K562 (cell line): ENCODE data around the gene CACNA1I. TPM values are rescaled to one million over a fixed set of nuclear protein-coding genes. Genes with fewer than 3 reads are reported as not detected.

Source experiments
- ATAC-seq: fragments of 200-7000 bp; cut with Tn5 transposase; 3 replicates; pipeline ENCODE4 v1.9.1; 2020; ENCODE audit warnings: moderate library complexity
- BruUV-seq: library from RNA; stranded (reverse); fragments of 400-500 nt; replicated peaks from 2 replicates; lab custom pipeline; 2021; lab: Mats Ljungman, UMichigan
- CTCF ChIA-PET: fragments of 300-600 bp; formaldehyde crosslinking; extraction: SDS; loops from one replicate; lab custom pipeline; 2021; ENCODE audit warnings: low intra/inter-chr PET ratio; lab: Yijun Ruan, JAX
- POLR2A ChIA-PET: fragments of 300-600, 350-650 bp; sonication (Branson Sonifier 250); formaldehyde crosslinking; extraction: SDS; loops from one replicate; lab custom pipeline; 2021; ENCODE audit warnings: antibody characterized with exemption, inconsistent platforms; lab: Yijun Ruan, JAX
- DNase-seq, 4 experiments: peaks; one replicate each; pipeline versions ENCODE4 v3.0.0 to v3.0.0-alpha.2; 2011 to 2018; ENCODE audit warnings: low spot score in 3 of 4, mixed read lengths in 3 of 4; ENCODE audit errors: extremely low read depth in 1 of 4
- FAIRE-seq: peaks from 2 replicates; lab custom pipeline; 2011; peaks lifted over from hg19 to GRCh38; lab: Jason Lieb, UNC
- H2AFZ ChIP-seq: 2 replicates; pipeline ENCODE4 v1.6.0; 2011; ENCODE audit warnings: low read depth, low read length, control low read depth, inconsistent platforms
- H3K27ac ChIP-seq: fragments of 200-600 bp; 3 replicates; pipeline ENCODE4 v1.8.0; 2011; ENCODE audit warnings: low read depth, mild to moderate bottlenecking, control low read depth, inconsistent platforms, low read length, moderate library complexity, mixed read lengths; ENCODE audit errors: extremely low read depth
- H3K27me3 ChIP-seq, 2 experiments: fragments of 300-600 bp in 1 of 2; 2 replicates in 1 of 2; 3 replicates in 1 of 2; pipeline versions ENCODE4 v1.6.0 to v1.8.0; 2011; ENCODE audit warnings: inconsistent platforms in 2 of 2, low read length in 2 of 2, mild to moderate bottlenecking in 1 of 2, mixed read lengths in 1 of 2, moderate library complexity in 1 of 2; ENCODE audit not compliant: control insufficient read depth in 2 of 2, insufficient read depth in 2 of 2
- H3K36me3 ChIP-seq: fragments of 300-600 bp; 3 replicates; pipeline ENCODE4 v1.8.0; 2011; ENCODE audit warnings: mild to moderate bottlenecking, low read length, inconsistent platforms; ENCODE audit not compliant: control insufficient read depth, insufficient read depth
- H3K4me1 ChIP-seq, 2 experiments: fragments of 200-600 bp in 1 of 2; replicated peaks in 1 of 2; 2 replicates in 1 of 2; 3 replicates in 1 of 2; pipeline versions ENCODE4 v1.5.1 to v1.8.0; 2011; ENCODE audit warnings: inconsistent platforms in 2 of 2, low read length in 2 of 2, mild to moderate bottlenecking in 1 of 2, mixed read lengths in 1 of 2, moderate library complexity in 1 of 2; ENCODE audit not compliant: control insufficient read depth in 2 of 2, insufficient read depth in 2 of 2
- H3K4me2 ChIP-seq: 2 replicates; pipeline ENCODE4 v1.6.1; 2011; ENCODE audit warnings: low read length, control low read depth, inconsistent platforms, mixed read lengths; ENCODE audit not compliant: insufficient read depth
- H3K4me3 ChIP-seq: fragments of 200-600 bp; sonication (generic), shearing (Covaris generic); 2 replicates; pipeline ENCODE4 v1.5.1; 2016; ENCODE audit warnings: control low read depth, inconsistent platforms
- H3K79me2 ChIP-seq: fragments of 200-600 bp; 3 replicates; pipeline ENCODE4 v1.8.0; 2011; ENCODE audit warnings: low read length, inconsistent platforms; ENCODE audit not compliant: control insufficient read depth, insufficient read depth
- H3K9ac ChIP-seq, 2 experiments: 2 replicates each; pipeline versions ENCODE4 v1.6.0 to v1.6.1; 2011; ENCODE audit warnings: low read depth in 2 of 2, low read length in 2 of 2, control low read depth in 1 of 2, inconsistent platforms in 1 of 2, mild to moderate bottlenecking in 1 of 2, mixed read lengths in 1 of 2; ENCODE audit not compliant: insufficient read depth in 1 of 2
- H3K9me1 ChIP-seq: one replicate; pipeline ENCODE4 v1.6.0; 2011; ENCODE audit warnings: inconsistent platforms, mild to moderate bottlenecking, low read length, moderate library complexity; ENCODE audit not compliant: control insufficient read depth, insufficient read depth
- H3K9me3 ChIP-seq: replicated peaks from 2 replicates; pipeline ENCODE4 v1.5.1; 2011; ENCODE audit warnings: low read depth, low read length, inconsistent platforms; ENCODE audit not compliant: control insufficient read depth, insufficient read depth
- H4K20me1 ChIP-seq: replicated peaks from 2 replicates; pipeline ENCODE4 v1.6.1; 2011; ENCODE audit warnings: low read length, inconsistent platforms, mixed read lengths; ENCODE audit not compliant: control insufficient read depth, insufficient read depth
- ARID4B ChIP-seq: sonication (generic); formaldehyde crosslinking; IDR thresholded peaks from 2 replicates; pipeline ENCODE4 v1.8.0; 2022; ENCODE audit warnings: mild to moderate bottlenecking, missing genetic modification reagents
- POLR2A ChIP-seq: fragments of 450-650 bp; conservative IDR thresholded peaks from 2 replicates; pipeline ENCODE4 v1.6.1; 2016
- RBFOX2 ChIP-seq: fragments of 200-400 bp; formaldehyde crosslinking; IDR thresholded peaks from 2 replicates; pipeline ENCODE4 v1.6.1; 2017; ENCODE audit warnings: low read depth, mild to moderate bottlenecking, low read length, moderate library complexity
- SMAD2 ChIP-seq: fragments of 150-350 bp; IDR thresholded peaks from 2 replicates; pipeline ENCODE4 v1.6.1; 2014; ENCODE audit warnings: low read depth, mild to moderate bottlenecking, low read length
- WGBS: fragments of 100-300 bp; shearing (Covaris generic); methylation state at CpG from one replicate; pipeline ENCODE4 v1.1.6; 2016; ENCODE audit warnings: low coverage, mixed read lengths; ENCODE audit not compliant: insufficient coverage; ENCODE audit errors: missing lambda C conversion rate; 5-methylcytosine and 5-hydroxymethylcytosine counted together
- in situ Hi-C: fragments of 300-500 bp; cut with MboI; formaldehyde crosslinking; loops from 4 replicates; pipeline ENCODE4 v1.15.0; 2018; ENCODE audit warnings: inconsistent platforms, mixed read lengths
- intact Hi-C: fragments of 100-400 bp; cut with micrococcal nuclease; formaldehyde crosslinking; loops from 2 replicates; pipeline ENCODE4 v1.14.2; 2022
- polyA plus RNA-seq, 8 experiments: library from polyadenylated mRNA; depleted of rRNA in 4 of 8; stranded (reverse) in 5 of 8; unstranded in 3 of 8; fragments of >200 nt; fragmentation: Nextera tagmentation in 2 of 8; fragmentation: Illumina TruSeq in 1 of 8; extraction: Ambion mirVana in 2 of 8; extraction: Trizol in 1 of 8; gene quantifications; 2 replicates each; pipeline versions ENCODE4 v1.2.1 to v1.2.3, GENCODE V29; 2011 to 2014; ENCODE audit warnings: inconsistent platforms in 1 of 8, missing spikeins in 1 of 8
- total RNA-seq, 7 experiments: library from RNA; depleted of rRNA in 6 of 7; stranded (reverse); fragments of >200 nt in 6 of 7; fragmentation: Illumina TruSeq in 2 of 7; extraction: Trizol in 2 of 7; gene quantifications; 2 replicates each; pipeline versions ENCODE4 v1.2.1 to v1.2.3, GENCODE V29; 2011 to 2021; ENCODE audit warnings: low replicate concordance in 1 of 7
- TF ChIP-seq, protein P1 (sequence below): IDR thresholded peaks from 2 replicates; pipeline ENCODE4 v1.6.1; 2011; ENCODE audit warnings: borderline replicate concordance, low read depth, mild to moderate bottlenecking, moderate library complexity, low read length; ENCODE audit not compliant: insufficient read depth, poor library complexity, severe bottlenecking

The CACNA1I gene
- total and polyA plus RNA-seq, 9 of the 15 experiments (the other 6 are each of a cell fraction or from before 2014, with no cell fraction given): 0.01 to 0.79 (median 0.32) TPM; not detected in 1

DNA sequence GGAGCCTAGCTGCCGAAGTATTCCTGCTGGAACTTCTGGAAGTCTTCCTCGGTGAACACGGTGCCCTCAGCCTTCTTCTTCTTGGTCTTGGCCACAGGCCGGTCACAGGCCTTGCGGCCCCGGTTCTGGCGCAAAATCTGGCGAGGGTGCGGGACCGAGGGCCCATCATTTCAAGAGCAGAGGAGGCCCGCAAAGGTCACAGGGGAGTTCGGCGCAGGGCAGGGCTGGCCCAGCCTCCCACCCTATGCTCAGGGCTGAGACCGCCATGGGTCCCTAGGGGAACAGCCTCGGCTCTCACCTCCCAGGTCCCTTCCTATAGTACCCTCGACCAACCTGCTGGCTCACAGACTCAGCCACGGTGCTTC, 41.1 kb upstream of the CACNA1I start:
- Histone ChIP-seq H3K27me3 (no peaks in the 10 kb centered on the region), H4K20me1 (peaks cover 7% of the 10 kb centered on the region), H3K4me2 (peak overlapping the region; percentile 54), H3K9me1 (no peaks in the 10 kb centered on the region), H3K36me3 (peaks cover 51% of the 10 kb centered on the region), H3K4me3 (no peak overlapping the region), H3K4me1 (peaks cover 27 to 54% of the 10 kb centered on the region in 2 experiments; a peak in 4 of 5 replicates), H3K9me3 (no peaks in the 10 kb centered on the region), H3K27ac (peak overlapping the region; percentile 15; the same call in 1 of the 3 replicates), H2AFZ (no peak overlapping the region), H3K79me2 (peaks cover 51% of the 10 kb centered on the region), H3K9ac (peak overlapping the region in 1 of 2 experiments; percentile 49; a peak in 2 of 4 replicates)
- intact Hi-C loops (loop anchor here (10.0 kb wide), 1 partner anchor 355 kb away; no protein-coding TSS in a partner anchor), in situ Hi-C loops (no loop called here)
- 62% methylated on average over 15 of the region's 17 CpGs for WGBS
- DNase-seq (no peak), ATAC-seq (no peak), FAIRE-seq (no peak)
- ChIA-PET POLR2A (interaction anchor here (0.6 to 4.2 kb wide), 10 partner anchors 9 to 659 kb away, joined by 3 to 42 read pairs (median 3); partner anchors contain the start of genes ATF4 and RPL3), CTCF (interaction anchor here (0.6 to 2.1 kb wide), 6 partner anchors 33 to 553 kb away, joined by 3 to 18 read pairs (median 4); no protein-coding TSS in a partner anchor)
- BruUV-seq: no TSS peak
- TF ChIP-seq, protein P1, sequence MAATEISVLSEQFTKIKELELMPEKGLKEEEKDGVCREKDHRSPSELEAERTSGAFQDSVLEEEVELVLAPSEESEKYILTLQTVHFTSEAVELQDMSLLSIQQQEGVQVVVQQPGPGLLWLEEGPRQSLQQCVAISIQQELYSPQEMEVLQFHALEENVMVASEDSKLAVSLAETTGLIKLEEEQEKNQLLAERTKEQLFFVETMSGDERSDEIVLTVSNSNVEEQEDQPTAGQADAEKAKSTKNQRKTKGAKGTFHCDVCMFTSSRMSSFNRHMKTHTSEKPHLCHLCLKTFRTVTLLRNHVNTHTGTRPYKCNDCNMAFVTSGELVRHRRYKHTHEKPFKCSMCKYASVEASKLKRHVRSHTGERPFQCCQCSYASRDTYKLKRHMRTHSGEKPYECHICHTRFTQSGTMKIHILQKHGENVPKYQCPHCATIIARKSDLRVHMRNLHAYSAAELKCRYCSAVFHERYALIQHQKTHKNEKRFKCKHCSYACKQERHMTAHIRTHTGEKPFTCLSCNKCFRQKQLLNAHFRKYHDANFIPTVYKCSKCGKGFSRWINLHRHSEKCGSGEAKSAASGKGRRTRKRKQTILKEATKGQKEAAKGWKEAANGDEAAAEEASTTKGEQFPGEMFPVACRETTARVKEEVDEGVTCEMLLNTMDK: no peak
- 0 out of 2 replicates have a peak, but pooled peaks have one; percentile 20 for TF ChIP-seq POLR2A
- TF ChIP-seq SMAD2: no peak
- TF ChIP-seq ARID4B: 0 out of 2 replicates have a peak, but pooled peaks have one; percentile 16
- peak; percentile 36 for TF ChIP-seq RBFOX2
